GM19238 (cell line): ENCODE data around the gene IFFO2.

Source experiments
- DNase-seq: peaks from one replicate; pipeline ENCODE4 v3.0.0; 2011; ENCODE audit warnings: low spot score; ENCODE audit not compliant: insufficient read length

Gene IFFO2

DNA sequence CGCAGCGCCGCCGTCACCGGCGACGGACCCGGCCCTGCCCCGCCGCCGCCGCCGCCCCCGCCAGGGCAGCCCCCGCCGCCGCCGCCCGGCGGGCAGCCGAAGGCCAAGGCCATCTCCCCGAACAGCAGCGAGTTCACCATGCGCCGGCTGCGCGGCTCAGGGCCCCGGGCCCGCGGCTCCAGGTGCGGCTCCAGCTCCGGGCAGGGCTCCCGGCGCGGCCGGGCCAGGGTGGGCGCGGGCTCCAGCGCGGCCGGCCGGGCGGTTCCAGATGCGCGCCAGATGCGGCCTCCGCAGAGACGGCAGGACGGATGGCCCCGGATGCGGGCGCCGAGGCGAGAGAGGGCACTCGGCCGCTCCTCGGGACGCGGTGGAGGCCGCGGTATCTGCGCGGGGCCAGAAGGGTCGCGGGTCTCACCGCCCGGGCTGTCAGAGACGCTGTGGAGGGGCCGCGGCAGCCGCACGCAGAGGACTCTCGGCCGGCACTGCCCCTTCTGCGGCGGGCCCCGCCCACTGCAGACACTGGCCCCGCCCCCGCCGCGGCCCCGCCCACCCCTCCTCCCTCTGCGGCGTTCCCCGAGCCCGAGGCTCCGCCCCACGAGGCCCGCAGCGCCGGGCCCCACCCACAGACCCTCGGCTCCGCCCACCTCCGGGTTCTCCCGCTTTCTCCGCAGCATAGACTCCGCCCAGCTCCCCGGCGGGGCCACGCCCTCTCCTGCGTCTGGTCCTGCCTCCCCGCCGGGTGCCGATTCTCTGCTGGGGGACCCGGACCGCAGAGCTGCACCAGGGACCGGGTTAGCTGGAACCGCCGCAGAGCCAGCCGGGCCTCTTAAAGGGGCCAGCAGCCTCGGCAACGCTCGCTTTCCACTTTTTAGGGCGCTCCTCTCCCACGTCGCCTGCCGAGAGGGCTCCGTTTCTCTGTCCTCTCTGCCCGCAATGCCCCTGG, at the start of gene IFFO2:
TSS of gene IFFO2 (minus strand) at position 484 of the 943 bp plus-strand sequence. CDS start at position 140, 344 bp downstream.
- peak; percentile 98 for DNase-seq

DNA sequence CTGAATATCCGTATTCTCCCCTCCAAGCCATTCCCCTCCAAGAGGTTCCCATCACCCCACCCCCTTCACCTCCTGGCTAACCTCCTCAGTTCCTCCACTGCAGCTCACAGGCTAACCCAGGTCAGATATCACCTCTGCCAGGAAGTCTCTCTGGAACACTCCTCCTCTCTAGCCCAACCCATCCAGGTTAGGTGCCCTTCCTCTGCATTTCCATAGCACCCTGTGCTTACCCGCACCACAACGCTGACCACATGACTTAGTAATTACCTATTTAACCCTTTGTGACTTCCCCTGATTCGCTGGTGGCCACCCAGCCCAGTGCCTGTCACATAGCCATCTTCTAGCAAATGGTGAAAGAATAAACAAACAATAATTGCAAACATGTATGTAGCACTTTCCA, 49.5 kb upstream of the IFFO2 start:
- DNase-seq = no peak

- DNase-seq = no peak
Observed at GRCh38 chr1:19003371-19004290, 47.2 kb upstream of the IFFO2 start.

DNA sequence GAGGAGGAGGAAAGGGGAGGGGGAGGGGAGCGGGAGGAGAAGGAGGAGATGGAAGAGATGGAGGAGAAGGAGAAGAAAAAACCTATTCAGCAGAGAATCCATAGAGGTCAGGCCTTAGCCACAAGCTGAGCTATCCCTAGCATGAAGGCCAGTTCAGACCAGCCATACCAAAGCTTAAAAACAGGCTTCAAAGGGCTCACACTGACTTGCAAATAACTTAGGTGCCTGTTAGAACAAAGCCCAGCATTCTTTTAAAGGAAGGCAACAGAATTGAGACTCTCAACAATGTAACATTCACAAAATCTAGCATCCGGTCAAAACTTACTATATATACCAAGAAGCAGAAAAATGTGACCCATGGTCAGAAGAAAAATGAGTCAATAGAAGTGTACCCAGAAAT, 43.6 kb upstream of the IFFO2 start:
- DNase-seq = no peak

DNA sequence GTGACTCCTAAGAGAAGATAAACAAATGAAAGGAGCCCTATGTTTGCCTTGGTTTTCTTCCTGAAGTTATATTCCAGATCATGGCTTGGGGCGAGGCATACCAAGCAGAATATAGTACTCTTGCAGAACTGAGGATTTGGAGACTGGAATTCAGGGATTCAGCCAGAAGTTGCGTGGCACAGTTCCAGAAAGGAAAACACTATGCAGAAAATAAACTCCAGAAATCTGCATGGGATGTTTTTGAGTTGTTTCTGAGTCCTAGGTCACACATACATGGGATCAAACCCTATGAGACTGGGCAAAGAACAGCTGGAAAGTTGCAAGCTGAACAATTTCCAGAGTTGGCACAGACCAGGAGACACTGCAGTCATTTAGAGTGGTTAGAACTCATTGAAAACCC, 42.9 kb upstream of the IFFO2 start:
- DNase-seq = no peak

- no peak for DNase-seq
Observed at GRCh38 chr1:18998016-18998724, 41.7 kb upstream of the IFFO2 start.

DNA sequence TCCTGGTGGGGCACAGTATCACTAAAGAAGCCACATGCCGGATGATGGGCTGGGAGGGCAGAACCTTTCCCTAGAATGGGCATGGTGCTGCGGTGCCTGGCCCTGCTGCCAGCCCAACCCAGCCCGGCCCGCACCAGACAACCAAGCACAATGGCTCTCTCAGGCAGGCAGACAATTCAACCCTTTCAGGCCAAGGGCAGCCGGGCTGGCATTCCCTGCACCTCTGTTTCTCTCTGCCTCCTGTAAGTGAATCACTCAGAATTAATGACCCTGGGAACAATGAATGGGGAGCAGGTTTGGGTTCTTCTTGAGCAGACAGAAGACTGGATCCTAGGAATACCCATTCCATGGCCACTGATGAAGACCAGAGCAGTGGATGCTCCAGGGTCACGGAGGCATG, 41.0 kb upstream of the IFFO2 start:
- DNase-seq = no peak

DNA sequence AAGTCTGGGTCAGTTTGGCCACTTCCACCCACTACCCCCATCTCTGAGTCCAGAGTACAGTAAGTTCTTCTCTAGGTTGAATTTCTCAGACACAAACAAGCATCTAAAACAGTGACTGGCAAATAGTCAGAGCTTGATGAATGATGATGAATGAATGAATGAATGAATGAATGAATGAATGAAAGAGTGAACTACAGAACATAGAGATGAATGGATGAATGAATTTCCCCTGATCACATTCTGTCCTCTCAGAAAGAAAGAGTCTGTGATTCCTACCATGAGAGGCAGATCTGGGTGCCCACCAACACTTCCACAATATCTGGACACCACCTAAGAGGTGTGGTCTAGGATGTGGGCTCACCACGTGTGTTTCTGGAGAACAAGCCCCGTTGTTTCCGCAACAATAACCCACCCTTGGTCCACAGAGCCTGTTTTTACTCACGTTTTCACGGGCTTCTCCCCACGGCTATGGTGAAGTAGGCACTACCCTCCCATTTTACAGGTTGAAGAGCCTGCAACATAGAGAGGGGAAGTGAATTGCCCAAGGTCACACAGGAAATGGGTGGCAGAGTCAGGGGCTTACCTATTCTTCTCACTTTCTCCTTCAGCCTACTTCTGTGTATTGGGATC, 40.2 kb upstream of the IFFO2 start:
- no peak for DNase-seq

DNA sequence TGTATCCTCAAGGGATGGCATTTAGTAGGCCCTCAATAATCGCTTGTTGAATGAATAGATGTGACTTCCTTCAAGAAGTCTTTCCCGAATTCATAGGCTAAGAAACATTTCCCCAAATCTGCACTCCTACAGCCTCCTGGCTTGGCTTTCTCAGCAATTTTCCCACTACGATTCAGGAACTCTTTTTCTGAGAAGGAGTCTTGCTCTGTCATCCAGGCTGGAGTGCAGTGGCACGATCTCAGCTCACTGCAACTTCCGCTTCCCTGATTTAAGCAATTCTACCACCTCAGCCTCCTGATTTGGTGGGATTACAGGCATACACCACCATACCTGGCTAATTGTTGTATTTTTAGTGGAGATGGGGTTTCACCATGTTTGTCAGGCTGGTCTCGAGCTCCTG, 37.9 kb upstream of the IFFO2 start:
- no peak for DNase-seq

- no peak for DNase-seq
Observed at GRCh38 chr1:18992646-18993045, 36.2 kb upstream of the IFFO2 start.

DNA sequence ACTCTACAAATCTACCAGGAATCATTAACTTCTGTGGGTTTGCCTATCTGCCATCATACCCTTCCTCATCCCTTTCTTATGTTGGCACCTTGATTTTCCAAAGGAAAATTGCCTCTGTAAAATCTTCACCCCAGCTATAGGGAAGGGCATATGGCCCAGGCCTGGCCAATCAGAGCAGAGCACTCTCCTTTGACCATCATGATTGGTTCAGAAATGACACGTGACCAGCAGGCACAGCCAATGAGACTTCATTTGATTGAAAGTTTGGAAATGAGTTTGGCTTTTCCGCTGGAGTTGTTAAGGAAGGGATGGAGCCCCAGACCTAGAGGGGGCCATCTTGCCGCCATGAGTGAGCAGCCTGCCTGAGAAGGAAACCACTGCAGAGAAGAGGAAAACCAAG, 35.1 kb upstream of the IFFO2 start:
- DNase-seq = no peak

GRCh38 chr1:18989896-18990295, 33.4 kb upstream of the IFFO2 start:
- DNase-seq = no peak

- DNase-seq = no peak
Observed at GRCh38 chr1:18989176-18989799, 32.8 kb upstream of the IFFO2 start.

GRCh38 chr1:18981242-18981641, 24.8 kb upstream of the IFFO2 start:
- no peak for DNase-seq

DNA sequence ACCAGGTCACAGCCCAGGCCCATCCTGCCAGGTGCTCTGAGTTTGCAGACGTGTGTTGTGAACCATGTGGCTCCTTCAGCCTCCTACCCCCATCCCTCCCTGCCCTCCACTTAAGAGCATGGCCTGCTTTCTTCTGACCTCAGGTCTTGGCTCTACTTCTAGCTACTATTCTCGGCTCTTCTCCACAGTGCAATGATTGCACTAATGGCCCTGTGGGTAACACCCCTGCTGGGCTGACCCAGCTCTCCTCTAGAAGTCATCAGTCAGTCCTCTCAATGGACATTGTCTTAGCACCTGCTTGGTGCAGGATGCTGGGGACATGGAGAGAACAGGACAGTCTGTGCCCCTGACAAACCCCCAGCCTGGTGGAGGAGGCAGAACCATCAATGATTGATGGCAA, 22.2 kb upstream of the IFFO2 start:
- DNase-seq = no peak

DNA sequence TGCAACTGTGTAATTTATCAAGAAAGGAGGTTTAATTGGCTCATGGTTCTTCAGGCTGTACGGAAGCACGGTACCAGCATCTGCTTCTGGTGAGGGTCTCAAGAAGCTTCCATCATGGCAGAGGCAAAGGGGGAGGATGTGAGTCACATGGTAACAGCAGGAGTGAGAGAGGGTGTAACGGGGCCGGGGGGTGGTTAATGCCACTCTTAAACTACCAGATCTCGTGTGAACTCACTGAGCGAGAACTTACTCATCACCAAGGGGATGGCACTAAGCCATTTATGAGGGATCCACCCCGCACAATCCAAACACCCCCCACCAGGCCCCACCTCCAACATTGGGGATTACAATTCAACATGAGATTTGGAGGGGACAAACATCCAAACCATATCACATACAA, 21.0 kb upstream of the IFFO2 start:
- DNase-seq = no peak

DNA sequence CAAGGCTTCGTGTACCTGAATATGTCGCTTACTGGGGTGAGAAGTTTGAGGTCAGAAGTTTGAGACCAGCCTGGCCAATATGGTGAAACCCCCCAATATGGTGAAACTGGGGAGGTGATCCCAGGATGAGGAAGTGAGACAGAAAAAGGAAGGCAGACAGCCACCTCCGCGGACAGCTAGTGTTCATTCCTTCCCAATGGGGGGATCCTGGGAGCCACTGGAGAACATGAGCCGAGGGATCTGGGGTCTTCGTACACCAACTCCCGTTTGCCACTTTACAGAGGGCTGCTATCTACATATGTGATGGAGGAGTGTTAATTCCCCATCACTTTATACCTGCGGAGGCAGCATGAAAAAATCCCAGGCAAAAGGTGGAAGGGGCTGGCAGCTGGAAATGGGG, 19.6 kb upstream of the IFFO2 start:
- DNase-seq = no peak

GRCh38 chr1:18974606-18975005, 18.1 kb upstream of the IFFO2 start:
- no peak for DNase-seq

GRCh38 chr1:18974005-18974404, 17.5 kb upstream of the IFFO2 start:
- no peak for DNase-seq

DNA sequence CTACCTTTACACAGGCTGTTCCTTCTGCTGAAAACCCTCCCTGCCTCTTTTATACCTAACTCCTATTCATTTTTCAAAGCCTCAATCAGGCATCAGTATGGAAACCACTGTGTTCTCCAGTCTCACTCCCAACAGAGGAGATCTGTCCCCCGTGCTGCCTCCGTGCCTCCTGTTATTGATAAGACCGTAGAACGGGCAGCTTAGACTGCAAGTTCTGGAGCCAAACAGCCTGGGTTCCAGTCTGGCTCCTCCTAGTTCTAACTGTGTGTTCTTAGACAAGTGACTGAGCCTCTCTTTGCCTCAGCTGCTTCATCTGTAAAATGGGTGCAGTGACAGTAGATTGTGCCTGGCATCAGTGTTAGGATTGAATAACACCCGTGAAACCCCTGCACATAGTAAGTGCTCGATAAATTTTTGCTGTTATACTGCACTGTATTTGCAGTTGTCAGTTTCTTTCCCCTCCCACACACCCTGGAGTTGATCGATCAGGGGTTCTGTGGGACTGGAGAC, 17.0 kb upstream of the IFFO2 start:
- DNase-seq = no peak
